SHP77 treated with DMSO at 0.1 percent for 48 hours (cell line): ENCODE measurements around the gene MC3R.

ENCODE experiments used
- DNase-seq: peaks from one replicate; lab custom pipeline; 2025; lab: John Stamatoyannopoulos, UW

Gene MC3R

GRCh38 chr20:56249956-56250355, 1.4 kb downstream of the MC3R start:
- DNase-seq = no peak

GRCh38 chr20:56257604-56258003, 9.1 kb downstream of the MC3R start:
- no peak for DNase-seq

- no peak for DNase-seq
Measured at GRCh38 chr20:56259948-56260347, 11.4 kb downstream of the MC3R start.

- no peak for DNase-seq
Measured at GRCh38 chr20:56268536-56268935, 20.0 kb downstream of the MC3R start.

- no peak for DNase-seq
Measured at GRCh38 chr20:56271974-56272373, 23.4 kb downstream of the MC3R start.

- no peak for DNase-seq
Measured at GRCh38 chr20:56273491-56273890, 25.0 kb downstream of the MC3R start.

GRCh38 chr20:56274156-56274555, 25.6 kb downstream of the MC3R start:
- no peak for DNase-seq

GRCh38 chr20:56278196-56278595, 29.7 kb downstream of the MC3R start:
- DNase-seq = no peak

- no peak for DNase-seq
Measured at GRCh38 chr20:56285496-56285895, 37.0 kb downstream of the MC3R start.

GRCh38 chr20:56289652-56290051, 41.1 kb downstream of the MC3R start:
- DNase-seq = no peak

- no peak for DNase-seq
Measured at GRCh38 chr20:56299362-56299761, 50.8 kb downstream of the MC3R start.
